GM21381 (cell line): ENCODE results near the gene CLMN.

ENCODE experiments used
- ATAC-seq: cut with Tn5 transposase; IDR thresholded peaks from one replicate; pipeline ENCODE4 v1.9.1; 2021; ENCODE audit warnings: mild to moderate bottlenecking, moderate library complexity; ENCODE audit not compliant: unreplicated experiment

Gene CLMN, protein sequence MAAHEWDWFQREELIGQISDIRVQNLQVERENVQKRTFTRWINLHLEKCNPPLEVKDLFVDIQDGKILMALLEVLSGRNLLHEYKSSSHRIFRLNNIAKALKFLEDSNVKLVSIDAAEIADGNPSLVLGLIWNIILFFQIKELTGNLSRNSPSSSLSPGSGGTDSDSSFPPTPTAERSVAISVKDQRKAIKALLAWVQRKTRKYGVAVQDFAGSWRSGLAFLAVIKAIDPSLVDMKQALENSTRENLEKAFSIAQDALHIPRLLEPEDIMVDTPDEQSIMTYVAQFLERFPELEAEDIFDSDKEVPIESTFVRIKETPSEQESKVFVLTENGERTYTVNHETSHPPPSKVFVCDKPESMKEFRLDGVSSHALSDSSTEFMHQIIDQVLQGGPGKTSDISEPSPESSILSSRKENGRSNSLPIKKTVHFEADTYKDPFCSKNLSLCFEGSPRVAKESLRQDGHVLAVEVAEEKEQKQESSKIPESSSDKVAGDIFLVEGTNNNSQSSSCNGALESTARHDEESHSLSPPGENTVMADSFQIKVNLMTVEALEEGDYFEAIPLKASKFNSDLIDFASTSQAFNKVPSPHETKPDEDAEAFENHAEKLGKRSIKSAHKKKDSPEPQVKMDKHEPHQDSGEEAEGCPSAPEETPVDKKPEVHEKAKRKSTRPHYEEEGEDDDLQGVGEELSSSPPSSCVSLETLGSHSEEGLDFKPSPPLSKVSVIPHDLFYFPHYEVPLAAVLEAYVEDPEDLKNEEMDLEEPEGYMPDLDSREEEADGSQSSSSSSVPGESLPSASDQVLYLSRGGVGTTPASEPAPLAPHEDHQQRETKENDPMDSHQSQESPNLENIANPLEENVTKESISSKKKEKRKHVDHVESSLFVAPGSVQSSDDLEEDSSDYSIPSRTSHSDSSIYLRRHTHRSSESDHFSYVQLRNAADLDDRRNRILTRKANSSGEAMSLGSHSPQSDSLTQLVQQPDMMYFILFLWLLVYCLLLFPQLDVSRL

DNA sequence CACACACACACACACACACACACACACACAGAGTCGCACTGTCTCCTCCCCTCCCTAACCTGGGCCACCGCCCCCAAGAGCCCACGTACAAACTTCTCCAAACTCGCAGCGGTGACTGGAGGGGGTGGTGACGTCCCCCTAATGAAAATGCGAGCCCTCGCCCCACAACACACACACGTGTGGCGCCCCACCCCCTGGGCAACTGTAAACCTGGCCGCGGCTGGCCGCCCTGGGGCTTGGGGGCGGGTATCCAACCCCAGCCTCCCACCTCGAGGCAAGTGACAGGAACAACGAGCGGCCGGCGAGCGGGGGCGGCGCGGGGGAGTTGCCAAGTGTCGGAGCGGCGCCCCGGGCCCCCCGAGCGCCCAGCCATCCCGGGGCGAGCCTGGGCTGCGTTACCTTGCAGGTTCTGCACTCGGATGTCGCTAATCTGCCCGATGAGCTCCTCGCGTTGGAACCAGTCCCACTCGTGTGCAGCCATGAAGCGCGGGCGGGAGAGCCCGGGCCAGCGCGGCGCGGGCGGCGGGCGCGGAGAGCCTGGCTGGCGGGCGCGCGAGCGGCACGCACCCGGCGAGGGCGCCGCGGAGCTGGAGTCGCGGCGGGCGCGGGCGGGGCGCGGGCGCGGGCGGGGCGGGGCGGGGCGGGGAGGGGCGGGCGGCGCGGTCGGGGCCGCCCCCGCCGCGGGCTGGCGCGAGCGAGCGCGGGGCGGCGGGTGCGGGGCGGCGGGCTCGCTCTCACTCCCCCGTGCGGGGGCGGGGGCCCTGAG, at the start of gene CLMN:
Gene CLMN, minus strand, starts transcription at position 597 of the 766 bp plus-strand sequence. Its CDS starts 116 bp downstream, at position 481.
- no peak for ATAC-seq

DNA sequence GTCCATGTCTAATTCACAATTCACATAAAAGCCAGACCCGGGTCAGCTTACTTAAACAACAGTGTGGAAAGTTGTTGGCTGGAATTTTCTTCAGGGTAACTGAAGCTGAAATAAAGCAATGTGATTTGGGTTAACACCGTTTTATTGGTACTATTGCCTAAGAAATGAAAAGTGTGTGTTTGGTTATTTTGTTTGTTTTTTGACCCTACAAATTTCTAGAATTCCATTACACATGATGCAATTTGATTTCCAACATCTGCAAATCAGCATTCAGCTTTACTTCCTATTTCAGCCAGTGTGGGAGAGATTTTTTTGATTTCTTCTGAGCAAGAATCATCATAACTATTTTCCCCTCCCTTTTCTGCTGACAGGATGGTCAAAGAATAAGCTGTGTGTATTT, 45.7 kb upstream of the CLMN start:
- no peak for ATAC-seq

DNA sequence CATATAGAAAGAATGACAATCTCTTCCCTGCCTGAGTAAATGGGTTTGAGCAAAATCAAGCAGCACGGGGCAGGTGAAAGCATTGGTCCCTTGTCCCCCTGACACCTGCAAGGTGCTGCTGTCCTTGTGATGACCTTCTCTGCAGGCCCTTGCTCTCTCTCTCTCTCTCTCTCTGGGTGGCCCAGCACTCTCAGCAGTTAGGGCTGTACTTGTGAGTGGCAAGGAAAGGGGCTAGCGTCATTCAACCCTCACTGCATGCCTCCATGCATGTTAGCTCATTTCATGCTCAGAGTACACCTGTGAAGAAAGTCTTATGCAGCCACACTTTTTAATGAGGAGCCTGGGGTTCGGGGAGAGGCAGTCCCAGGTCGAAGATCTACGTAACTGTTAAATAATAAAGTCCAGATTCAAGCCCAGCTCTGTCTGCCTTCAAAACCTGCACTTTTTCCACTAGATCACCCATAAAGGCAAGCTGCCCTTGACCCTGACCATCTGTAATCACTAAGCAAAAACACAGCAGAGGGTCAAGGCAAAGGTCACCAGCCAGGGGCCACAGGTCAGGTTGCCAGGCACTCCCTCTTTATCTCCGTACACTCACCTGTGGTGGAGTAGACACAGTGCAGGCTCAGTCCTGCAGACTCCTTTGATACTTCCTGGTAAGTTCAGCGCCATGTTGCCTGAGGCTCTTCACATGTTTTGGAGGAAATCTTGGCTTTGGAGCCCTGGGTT, 44.9 kb upstream of the CLMN start:
- ATAC-seq: no peak

DNA sequence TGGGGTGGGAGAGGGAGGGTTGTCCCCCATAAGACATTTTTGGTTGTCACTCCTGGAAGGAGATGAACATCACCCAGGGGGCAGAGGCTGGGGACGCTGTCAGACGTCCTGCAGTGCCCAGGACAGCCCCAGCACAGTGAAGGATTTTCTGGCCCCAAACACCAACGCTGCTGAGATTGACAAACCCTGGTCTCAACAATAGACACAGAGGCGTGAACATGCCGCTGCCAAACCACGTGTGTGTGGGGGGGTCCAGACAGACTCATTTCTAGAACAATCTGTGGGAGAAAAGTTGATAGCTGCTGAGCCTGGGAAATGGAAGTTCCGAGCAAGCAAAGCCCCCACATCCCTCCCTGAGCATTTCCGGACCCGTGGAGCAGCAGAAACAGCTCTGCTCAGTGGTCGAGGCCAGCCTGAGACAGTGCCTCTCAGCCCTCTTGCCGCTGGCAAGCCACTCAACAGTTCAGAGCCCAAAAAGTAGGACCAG, 43.8 kb upstream of the CLMN start:
- no peak for ATAC-seq

DNA sequence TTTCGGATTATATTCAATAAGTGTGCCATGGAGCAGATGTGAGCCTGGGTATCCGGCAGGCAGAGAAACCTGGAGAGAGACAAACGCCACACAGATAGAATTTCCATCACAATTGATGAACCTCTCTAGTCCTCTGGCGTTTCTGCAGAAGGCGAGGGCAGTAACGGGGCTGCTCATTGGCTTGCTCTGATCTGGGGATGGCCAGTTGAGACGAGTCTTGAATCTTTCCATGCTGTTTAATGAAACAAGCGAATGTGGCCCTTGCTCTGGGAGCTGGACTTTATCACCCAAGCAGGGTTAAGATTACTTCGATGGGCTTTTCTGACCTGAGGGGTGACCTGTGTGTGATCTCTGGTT, 42.4 kb upstream of the CLMN start:
- ATAC-seq: no peak

DNA sequence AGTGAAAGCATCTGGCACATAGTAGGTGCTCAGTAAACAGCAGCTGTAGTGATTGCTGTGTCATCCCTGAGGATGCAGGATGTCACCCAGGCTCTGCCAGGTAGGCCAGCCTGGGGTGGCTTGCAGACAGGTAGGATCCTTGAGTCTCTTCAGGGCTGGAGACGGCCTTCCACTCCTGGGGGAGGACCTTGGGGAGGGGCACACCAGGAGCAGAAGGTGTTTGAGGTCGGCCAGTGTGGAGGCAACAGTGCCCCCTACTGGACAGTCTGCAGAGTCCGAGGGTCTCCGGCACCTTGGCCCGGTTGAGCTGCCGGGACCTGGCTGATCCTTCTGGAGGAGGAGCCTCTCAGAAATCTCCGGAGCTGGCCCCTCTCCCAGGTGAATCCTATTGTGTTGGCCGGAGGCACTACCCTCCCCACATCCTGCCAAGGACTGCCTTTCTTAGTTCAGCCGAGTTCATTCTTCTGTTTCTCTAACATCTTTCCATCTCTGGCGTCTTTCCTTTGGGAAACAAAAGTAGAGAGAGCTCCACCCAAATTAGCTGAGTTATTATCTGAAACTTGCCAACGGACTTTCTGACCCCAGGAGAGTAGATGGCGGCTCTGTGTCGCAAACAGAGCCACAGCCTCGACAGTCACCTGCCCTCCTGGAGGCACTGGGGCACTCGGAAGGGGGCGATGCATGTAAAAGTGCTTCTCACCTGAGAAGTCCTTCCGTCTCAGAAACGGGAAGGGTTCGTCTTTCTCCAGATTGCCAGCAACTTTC, 41.8 kb upstream of the CLMN start:
- ATAC-seq: no peak

DNA sequence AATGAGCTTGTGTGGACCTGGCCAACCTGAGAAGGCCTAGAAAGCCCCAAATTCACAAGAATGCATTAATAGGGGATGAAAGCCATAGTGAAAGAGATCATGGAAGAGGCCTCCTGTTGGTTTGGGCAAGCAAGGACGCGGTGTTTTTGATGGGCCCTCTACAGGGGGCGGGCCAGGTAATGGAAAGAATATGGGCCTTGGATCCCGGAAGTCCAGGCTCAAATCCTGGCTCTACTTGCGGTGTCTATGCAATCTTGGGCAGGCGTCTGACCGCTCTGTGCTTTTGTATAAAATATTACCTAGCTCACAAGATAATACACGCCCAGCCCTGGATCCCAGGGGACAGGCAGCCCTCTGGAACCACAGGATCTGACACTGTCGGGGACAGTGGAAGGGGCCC, 41.1 kb upstream of the CLMN start:
- ATAC-seq: no peak

DNA sequence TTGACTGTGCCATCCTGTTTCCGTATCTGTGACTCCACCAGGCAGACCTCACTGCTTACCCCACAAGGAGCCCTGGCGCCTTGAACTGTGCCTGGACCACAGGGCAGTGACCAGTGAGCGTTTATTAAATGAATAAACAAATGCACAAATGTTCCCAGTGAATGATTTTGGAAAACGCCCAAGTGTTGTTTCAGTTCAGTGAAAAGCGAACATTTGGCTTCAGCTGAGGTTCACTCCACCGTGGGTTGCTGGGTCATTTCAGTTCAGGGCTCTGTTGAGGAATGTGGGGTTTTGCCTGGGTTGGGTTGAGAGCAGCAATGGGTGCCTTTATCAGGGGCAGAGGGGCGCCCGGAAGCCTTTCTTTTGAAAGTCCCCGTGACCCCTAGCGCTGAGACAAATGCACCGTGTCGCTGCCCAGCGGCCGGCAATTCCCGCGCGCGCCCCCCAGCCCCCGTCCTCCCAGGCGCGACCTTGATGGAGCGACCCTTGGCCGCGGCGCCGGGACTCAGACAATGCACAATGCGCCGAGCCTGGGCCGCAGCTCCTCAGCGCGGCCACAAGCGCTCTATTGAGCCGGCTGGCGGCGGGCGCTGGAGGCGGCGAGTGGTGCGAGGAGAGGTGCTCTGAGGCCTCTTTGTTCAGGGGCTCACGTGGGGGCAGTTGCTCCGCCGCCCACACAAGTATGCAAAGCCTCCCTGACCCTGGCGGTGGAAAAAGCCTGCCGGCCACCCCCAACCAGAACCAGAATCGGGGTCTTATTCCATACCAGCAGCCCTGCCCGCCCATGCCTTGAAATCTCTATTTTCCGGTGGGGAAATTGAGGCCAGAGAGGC, 40.5 kb upstream of the CLMN start:
- no peak for ATAC-seq

DNA sequence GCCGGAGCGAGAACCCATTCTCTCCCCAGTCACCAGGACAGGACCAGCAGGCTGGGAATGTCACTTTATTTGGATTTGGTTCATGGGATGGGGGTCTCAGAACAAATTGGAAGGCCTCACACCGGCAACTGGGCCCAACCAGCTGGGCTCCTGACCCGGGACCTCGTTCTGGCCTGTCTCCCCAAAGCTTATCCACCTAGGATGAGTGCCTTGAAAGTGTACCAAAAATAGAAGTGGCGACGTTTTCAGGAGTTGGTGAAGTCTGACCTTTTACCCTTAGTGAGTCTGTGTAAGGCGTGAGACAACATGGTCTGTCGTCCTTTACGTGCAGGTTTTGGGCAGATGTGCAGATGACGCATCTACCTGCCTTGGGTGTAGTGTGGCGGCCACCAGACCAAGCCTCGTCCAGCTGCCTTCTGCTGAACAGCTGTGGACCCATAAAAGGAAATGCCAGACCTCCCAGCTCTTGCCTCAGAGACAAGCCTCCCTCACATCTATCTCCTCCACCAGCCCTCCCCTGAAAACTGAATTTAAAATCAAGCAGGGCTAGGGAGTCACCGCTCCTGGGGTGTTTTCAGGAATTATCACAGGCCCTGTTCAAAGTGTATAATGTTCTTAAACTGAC, 36.6 kb upstream of the CLMN start:
- ATAC-seq: no peak

DNA sequence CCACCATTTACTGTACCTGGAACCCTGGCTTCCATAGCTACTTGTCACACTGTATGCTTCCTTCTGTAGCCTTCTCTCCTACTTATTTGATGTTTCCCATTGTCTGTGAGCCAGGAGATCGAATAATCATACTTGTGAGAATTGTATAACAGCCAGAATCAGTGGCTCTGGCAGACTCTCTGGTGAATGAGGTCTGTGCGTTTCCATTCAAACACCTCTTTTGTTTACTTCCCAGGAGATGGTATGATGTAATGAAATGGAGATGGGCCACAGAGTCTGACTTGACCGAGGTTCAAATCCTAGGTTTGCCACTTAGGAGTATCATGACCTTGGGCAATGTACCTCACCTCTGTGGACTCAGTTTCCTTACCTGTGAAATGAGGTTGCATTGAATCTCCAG, 35.7 kb upstream of the CLMN start:
- no peak for ATAC-seq

DNA sequence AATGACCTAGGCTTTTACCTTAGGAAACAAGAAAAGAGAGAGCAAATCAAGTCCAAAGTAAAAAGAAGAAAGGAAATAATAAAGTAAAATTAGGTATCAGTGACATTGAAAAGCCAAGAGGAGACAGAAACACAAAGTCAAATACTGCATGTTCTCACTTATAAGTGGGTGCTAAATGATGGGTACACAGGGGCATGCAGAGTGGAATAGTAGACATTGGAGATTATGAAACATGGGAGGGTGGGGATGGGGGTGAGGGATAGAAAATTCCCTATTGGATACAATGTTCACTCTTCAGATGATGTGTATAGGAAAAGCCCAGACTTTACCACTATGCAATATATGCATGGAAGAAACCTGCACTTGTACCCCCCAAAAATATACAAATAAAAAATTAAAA, 35.1 kb upstream of the CLMN start:
- no peak for ATAC-seq

DNA sequence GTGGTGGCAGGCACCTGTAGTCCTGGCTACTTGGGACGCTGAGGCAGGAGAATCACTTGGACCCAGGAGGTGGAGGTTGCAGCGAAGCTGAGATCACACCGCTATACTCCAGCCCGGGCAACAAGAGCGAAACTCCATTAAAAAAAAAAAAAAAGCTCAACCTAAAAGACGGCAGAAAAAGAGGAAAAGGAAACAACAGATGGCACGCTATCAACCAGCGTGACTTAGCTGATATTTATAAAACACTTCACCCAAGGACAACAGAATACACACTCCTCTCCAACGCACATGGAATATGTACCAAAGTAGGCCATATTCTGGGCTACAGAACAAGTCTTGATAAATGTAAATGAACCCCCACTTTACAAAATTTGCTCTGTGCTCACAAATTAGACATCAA, 34.0 kb upstream of the CLMN start:
- no peak for ATAC-seq

DNA sequence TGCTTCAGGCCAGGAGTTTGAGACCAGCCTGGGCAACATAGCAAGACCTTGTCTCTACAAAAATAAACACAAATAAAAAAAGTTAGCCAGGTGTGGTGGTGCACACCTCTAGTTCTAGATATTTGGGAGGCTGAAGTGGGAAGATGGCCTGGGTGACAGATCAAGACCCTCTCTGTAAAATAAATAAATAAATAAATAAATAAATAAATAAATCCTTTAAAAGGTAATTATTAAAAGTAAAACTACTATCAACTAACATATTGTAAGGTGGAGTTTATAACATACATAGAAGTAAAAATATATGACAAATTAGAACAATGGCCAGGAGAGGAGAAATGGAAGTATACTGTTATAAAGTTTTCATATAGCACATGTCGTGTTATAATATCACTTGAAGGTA, 33.3 kb upstream of the CLMN start:
- ATAC-seq: no peak

DNA sequence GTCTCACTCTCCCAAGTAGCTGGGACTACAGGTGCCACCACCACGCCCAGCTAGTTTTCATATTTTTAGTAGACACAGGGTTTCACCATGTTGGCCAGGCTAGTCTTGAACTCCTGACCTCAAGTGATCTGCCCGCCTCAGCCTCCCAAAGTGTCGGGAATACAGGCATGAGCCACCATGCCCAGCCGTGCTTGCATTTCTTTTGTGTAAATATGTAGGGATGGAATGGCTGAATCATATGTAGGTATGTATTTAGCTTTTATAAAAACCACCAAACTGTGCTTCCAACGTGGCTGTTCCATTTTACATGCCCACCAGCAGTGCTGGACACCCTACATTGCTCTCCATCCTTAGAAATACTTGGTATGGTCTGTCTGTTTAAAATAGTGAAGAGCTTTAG, 32.8 kb upstream of the CLMN start:
- ATAC-seq: no peak

DNA sequence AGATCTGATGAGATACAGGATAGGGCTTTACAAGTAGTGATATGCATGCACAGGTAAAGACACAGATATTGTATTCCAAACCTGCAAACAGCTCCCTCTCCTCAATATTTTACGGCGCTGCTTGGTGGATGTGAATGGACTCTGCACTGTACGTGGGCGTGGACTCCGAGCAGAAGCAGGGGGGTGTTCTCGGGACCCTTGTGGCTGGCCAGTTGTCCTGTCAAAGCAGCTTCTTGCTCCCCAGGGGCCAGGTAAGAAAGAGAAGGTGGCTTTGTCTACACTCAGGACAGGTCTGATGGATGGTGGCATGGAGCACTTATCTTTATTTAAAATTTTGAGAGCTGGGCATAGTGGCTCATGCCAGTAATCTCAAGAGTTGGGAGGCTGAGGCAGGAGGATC, 29.5 kb upstream of the CLMN start:
- ATAC-seq: no peak

DNA sequence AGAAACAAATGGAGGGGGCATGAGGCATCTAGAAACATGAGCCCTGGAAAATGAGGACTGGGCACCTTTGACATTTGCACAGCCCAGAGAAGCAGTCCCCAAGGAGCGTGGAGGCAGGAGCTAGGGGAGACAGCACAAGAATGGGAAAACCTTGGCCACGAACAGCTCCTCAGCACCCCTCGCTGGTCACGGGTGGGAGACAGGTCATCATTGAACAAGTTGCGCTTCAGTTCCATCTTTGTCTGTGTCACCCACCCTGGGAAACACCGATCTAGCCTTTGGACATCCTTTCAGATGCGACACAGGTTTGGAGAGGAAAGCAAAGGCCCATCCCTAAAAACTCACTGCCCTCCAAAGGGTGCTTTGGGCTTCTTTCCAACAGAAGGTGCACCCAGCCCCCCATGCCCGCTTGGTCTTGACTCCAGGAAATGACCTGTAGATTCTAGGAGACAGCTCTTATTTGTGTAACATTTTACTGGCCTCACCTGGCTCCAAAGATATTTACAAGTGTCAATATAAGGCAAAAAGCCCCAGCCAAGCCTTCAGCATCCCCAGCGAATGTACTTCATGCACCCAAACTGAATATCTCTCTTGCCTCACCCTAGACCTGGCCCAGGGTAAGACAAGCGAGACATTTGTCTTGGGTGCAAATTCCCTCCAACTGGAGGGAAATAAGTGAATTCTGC, 28.8 kb upstream of the CLMN start:
- no peak for ATAC-seq

DNA sequence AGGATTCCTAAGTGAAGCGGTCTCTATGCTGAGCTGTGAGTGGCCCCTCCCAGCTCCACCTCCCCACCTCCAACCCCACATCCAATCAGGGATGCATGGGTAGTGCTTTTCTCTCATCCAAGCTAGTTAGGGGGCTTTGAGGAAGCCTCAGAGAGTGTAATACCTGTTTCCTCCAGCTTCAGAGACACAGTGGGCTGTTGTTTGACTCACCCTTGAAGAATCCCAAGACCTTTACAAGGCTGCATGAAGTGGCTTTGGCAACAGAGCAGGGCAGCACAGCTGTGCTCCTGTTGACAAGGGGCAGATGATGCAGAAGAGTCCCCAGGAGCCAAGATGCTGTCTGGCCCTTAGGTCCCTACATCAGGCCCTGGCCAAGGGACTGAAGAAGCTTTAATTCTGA, 27.1 kb upstream of the CLMN start:
- no peak for ATAC-seq

DNA sequence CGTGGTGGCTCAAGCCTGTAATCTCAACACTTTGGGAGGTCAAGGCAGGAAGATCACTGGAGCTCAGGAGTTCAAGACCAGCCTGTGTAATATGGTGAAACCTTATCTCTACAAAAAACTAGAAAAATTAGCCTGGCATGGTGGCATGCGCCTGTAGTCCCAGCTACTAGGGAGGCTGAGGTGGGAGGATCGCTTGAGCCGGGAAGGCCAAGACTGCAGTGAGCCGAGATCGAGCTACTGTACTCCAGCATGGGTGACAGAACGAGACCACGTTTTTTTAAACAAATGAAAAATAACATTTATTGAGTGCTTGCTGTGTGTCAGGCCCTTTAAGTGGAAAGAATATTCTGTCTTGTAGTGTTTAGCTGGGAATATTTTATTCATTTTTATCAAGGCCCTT, 26.6 kb upstream of the CLMN start:
- ATAC-seq: no peak
